Vagina (tissue), 2 donors: Measurements from ENCODE around the gene MBD3L2.
"Not testable (repeated sequence)": the region's sequence is repeated elsewhere in the genome, so short reads cannot be mapped to it uniquely, and the experiment has no call there.

Experiments
- POLR2A ChIP-seq, 2 donors: fragments of 450-650 bp; IDR thresholded peaks; one replicate each; pipeline ENCODE4 v1.6.1; 2017; ENCODE audit warnings: antibody characterized with exemption in 2 of 2, mild to moderate bottlenecking in 2 of 2, moderate library complexity in 2 of 2
- POLR2AphosphoS5 ChIP-seq, 2 donors: sonication (generic); formaldehyde crosslinking; IDR thresholded peaks; one replicate each; pipeline ENCODE4 v1.9.0; 2017; ENCODE audit warnings: antibody characterized with exemption in 2 of 2, mild to moderate bottlenecking in 2 of 2, low read depth in 1 of 2; ENCODE audit not compliant: insufficient read depth in 1 of 2
- TF ChIP-seq, protein P1 (sequence below), 3 experiments: fragments of 450-650 bp in 2 of 3; fragments of 200-600 bp in 1 of 3; sonication (generic) in 1 of 3; IDR thresholded peaks; one replicate each; pipeline ENCODE4 v1.5.1; 2017 to 2019; ENCODE audit warnings: antibody characterized with exemption in 3 of 3, mild to moderate bottlenecking in 2 of 3, moderate library complexity in 2 of 3

DNA sequence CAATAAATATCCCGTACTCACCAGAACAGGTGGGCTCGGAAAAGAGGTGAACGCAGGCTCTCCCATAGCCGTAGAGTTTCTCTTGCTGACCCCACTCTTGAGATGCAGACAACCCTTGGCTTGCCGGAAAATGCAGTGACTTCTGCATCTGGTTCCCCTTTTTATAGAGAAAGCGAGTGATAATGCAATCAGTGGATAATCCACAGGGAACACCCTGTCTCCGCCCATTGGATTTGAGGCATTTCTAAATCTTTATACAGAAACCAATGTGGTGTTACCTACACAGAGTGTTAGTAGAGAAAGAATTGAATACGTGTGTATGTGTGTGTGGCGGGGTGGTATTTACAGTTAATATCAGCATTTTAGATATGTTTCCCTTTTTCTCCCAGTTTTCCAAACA lies 9.0 kb upstream of the MBD3L2 start, which contains the start of gene MBD3L4:
- TF ChIP-seq, protein P1, sequence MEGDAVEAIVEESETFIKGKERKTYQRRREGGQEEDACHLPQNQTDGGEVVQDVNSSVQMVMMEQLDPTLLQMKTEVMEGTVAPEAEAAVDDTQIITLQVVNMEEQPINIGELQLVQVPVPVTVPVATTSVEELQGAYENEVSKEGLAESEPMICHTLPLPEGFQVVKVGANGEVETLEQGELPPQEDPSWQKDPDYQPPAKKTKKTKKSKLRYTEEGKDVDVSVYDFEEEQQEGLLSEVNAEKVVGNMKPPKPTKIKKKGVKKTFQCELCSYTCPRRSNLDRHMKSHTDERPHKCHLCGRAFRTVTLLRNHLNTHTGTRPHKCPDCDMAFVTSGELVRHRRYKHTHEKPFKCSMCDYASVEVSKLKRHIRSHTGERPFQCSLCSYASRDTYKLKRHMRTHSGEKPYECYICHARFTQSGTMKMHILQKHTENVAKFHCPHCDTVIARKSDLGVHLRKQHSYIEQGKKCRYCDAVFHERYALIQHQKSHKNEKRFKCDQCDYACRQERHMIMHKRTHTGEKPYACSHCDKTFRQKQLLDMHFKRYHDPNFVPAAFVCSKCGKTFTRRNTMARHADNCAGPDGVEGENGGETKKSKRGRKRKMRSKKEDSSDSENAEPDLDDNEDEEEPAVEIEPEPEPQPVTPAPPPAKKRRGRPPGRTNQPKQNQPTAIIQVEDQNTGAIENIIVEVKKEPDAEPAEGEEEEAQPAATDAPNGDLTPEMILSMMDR (IDR thresholded peaks at IDR 0.05): not testable (repeated sequence)
- not testable (repeated sequence) for TF ChIP-seq POLR2A (IDR thresholded peaks at IDR 0.05); POLR2AphosphoS5 (IDR thresholded peaks at IDR 0.05; ENCODE audit: insufficient read depth in 1 of 2, low read depth in 1 of 2)
